ENCODE measurements around the gene PGBD4. TPM values are rescaled to one million over a fixed set of nuclear protein-coding genes. Genes with fewer than 3 reads are reported as not detected.

The PGBD4 gene
- total RNA-seq = 1 to 10 TPM; 3.1 to 3.3 TPM

GRCh38 chr15:34101366-34102174, at the start of gene PGBD4, which contains the start of gene EMC7:
Gene PGBD4 (plus strand): TSS chr15:34102083. CDS start chr15:34102532, 449 bp downstream.
Gene EMC7 (minus strand): TSS chr15:34101862. CDS start chr15:34101839, 23 bp downstream.

Other genes with a start within 250 kb of the PGBD4 start
- not detected for gene CHRM5, start 133.6 kb upstream of the PGBD4 start, total RNA-seq
- 10 to 100 TPM; 11.6 TPM for gene AVEN, start 62.9 kb upstream of the PGBD4 start, total RNA-seq
- 10 to 100 TPM; 45.6 to 52.3 TPM for gene EMC7, start 221 bp upstream of the PGBD4 start, total RNA-seq
- gene KATNBL1, start 108.0 kb downstream of the PGBD4 start, total RNA-seq = 10 to 100 TPM; 37.5 to 38.7 TPM
- gene EMC4, start 122.9 kb downstream of the PGBD4 start, total RNA-seq = 10 to 100 TPM; 65.4 to 69.2 TPM
- 10 to 100 TPM; 46.7 to 51.2 TPM for gene SLC12A6, start 235.7 kb downstream of the PGBD4 start, total RNA-seq
- 100 to 1,000 TPM; 160 to 162 TPM for gene NOP10, start 241.1 kb downstream of the PGBD4 start, total RNA-seq
- gene NUTM1, start 241.2 kb downstream of the PGBD4 start, total RNA-seq = not detected

Measured in activated naive CD4-positive, alpha-beta T cell treated with anti-CD3 and anti-CD28 coated beads, Interleukin-2, amount 10 ng/mL, durations not matched to agents 5 hours and 36 hours (primary cell).